ENCODE results near the gene IPO8. TPM values are rescaled to one million over a fixed set of nuclear protein-coding genes. Genes with fewer than 3 reads are reported as not detected.

The IPO8 gene
- total and polyA plus RNA-seq, 2 of the 4 experiments (the other 2 are of a cell fraction), result 11.1 to 31.5 TPM

DNA sequence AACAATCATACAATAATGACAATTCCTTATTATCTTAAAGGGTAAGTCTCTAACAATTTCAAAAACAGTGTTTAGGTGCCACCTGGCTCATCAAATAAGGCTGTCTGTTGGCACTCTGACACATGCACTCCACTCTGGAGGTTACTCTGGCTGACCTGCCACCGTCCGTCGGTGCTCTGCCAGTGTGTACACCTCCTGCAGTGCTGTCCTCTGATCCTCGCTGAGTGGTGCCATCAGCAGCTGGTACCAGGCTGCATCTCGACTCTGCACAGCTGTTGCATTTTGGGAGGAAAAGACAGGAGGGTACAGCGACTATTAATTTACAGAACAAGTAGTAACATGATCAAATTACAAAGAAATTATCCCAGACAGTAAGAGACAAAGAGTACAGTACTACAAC, 63.9 kb downstream of the IPO8 start:
- no peaks in the 10 kb centered on the region; the same call in 1 of the 2 replicates for H3K9me1 ChIP-seq (ENCODE audit: insufficient read depth, low read length)
- no peak overlapping the region for H3K9ac ChIP-seq (ENCODE audit: low read depth, low read length)
- no peaks in the 10 kb centered on the region; the same call in 1 of the 2 replicates for H4K20me1 ChIP-seq (ENCODE audit: insufficient read depth, low read length)
- H3K14ac ChIP-seq (replicated peaks; ENCODE audit: low read depth, low read length), result no peak overlapping the region
- no peak overlapping the region for H3K4me2 ChIP-seq (ENCODE audit: low read depth, low read length)
- no peak overlapping the region for H3K27ac ChIP-seq (ENCODE audit: insufficient read depth, low read length)
- no peak overlapping the region for H2BK120ac ChIP-seq (ENCODE audit: low read depth, low read length)
- no peak overlapping the region for H4K5ac ChIP-seq (ENCODE audit: low read depth, low read length)
- no peak overlapping the region for H3K4me3 ChIP-seq (ENCODE audit: insufficient read depth, low read depth, low read length)
- no peak overlapping the region for H4K8ac ChIP-seq (ENCODE audit: low read depth in 2 of 2, low read length in 2 of 2)
- DNase-seq (no peak), ATAC-seq (ENCODE audit: low read depth) (no peak)
- TF ChIP-seq NFE2L2 (IDR thresholded peaks at IDR 0.05; ENCODE audit: low read depth, low read length), result no peak
- no peak for TF ChIP-seq MXI1 (IDR thresholded peaks at IDR 0.05; ENCODE audit: borderline replicate concordance, low read depth, low read length)
- no peak for TF ChIP-seq BHLHE40 (IDR thresholded peaks at IDR 0.05; ENCODE audit: low read depth, low read length)
- no peak for TF ChIP-seq MAFK (IDR thresholded peaks at IDR 0.05; ENCODE audit: low read depth, low read length)
- no peak for TF ChIP-seq RAD21 (IDR thresholded peaks at IDR 0.05; ENCODE audit: low read length)
- TF ChIP-seq CEBPB (IDR thresholded peaks at IDR 0.05; ENCODE audit: low read depth, low read length), result no peak
- no peak for TF ChIP-seq ELK1 (IDR thresholded peaks at IDR 0.05; ENCODE audit: borderline replicate concordance, low read depth, low read length)
- TF ChIP-seq POLR2A (IDR thresholded peaks at IDR 0.05; ENCODE audit: low read depth, low read length), result no peak
- no peak overlapping the region for H2BK15ac ChIP-seq (ENCODE audit: low read depth, low read length)
- no peak overlapping the region for H4K91ac ChIP-seq (ENCODE audit: insufficient read depth, low read depth, low read length)
- no CpG with 5 or more reads among the region's 6 CpGs for WGBS, 2 experiments (ENCODE audit: extremely low coverage in 2 of 2, insufficient read length in 1 of 2)
- H3K79me1 ChIP-seq (ENCODE audit: low read depth in 1 of 2, low read length in 2 of 2), result no peaks in the 10 kb centered on the region
- H3K27me3 ChIP-seq (ENCODE audit: control insufficient read depth, insufficient read depth, low read length), result no peaks in the 10 kb centered on the region
- H3K18ac ChIP-seq (ENCODE audit: low read depth, low read length), result no peak overlapping the region
- H2AFZ ChIP-seq (replicated peaks; ENCODE audit: low read length, poor library complexity), result no peak overlapping the region
- no peak overlapping the region for H3K4ac ChIP-seq (ENCODE audit: low read depth, low read length)
- no peak overlapping the region for H2BK5ac ChIP-seq (ENCODE audit: low read depth, low read length, poor library complexity, severe bottlenecking)
- no peak overlapping the region for H2AK9ac ChIP-seq (replicated peaks; ENCODE audit: low read depth, low read length, poor library complexity)
- intact Hi-C loops (cut with micrococcal nuclease) (no loop called here), in situ Hi-C loops (cut with MboI; ENCODE audit: low sequenced_read_pairs) (no loop called here), dilution Hi-C loops (cut with HindIII; ENCODE audit: low sequenced_read_pairs, unreplicated experiment) (no loop called here)
- H3K9me3 ChIP-seq (ENCODE audit: control insufficient read depth, insufficient read depth, low read length), result no peaks in the 10 kb centered on the region
- no peak overlapping the region for H2BK20ac ChIP-seq (ENCODE audit: low read depth, low read length)
- H3K23ac ChIP-seq (ENCODE audit: low read depth, low read length), result no peak overlapping the region
- POLR2A ChIA-PET (ENCODE audit: unreplicated experiment), result no interaction called here
- CTCF ChIA-PET, result no interaction called here
- H2AK5ac ChIP-seq (ENCODE audit: low read depth, low read length), result no peak overlapping the region
- H3K56ac ChIP-seq (ENCODE audit: extremely low read depth, insufficient read depth, low read length), result no peak overlapping the region
- no TSS peak for BruUV-seq (replicated peaks)
- H3K4me1 ChIP-seq (ENCODE audit: control insufficient read depth, insufficient read depth, low read length), result no peaks in the 10 kb centered on the region
- H3K36me3 ChIP-seq (ENCODE audit: control insufficient read depth, insufficient read depth, low read length), result peaks cover 22% of the 10 kb centered on the region

Measured in IMR-90 (cell line).